HG03159 (cell line): ENCODE data around the gene COQ7.

Experiments used
- ATAC-seq: cut with Tn5 transposase; IDR thresholded peaks from one replicate; pipeline ENCODE4 v1.9.1; 2021; ENCODE audit warnings: mild to moderate bottlenecking, moderate library complexity; ENCODE audit not compliant: unreplicated experiment

Gene COQ7

DNA sequence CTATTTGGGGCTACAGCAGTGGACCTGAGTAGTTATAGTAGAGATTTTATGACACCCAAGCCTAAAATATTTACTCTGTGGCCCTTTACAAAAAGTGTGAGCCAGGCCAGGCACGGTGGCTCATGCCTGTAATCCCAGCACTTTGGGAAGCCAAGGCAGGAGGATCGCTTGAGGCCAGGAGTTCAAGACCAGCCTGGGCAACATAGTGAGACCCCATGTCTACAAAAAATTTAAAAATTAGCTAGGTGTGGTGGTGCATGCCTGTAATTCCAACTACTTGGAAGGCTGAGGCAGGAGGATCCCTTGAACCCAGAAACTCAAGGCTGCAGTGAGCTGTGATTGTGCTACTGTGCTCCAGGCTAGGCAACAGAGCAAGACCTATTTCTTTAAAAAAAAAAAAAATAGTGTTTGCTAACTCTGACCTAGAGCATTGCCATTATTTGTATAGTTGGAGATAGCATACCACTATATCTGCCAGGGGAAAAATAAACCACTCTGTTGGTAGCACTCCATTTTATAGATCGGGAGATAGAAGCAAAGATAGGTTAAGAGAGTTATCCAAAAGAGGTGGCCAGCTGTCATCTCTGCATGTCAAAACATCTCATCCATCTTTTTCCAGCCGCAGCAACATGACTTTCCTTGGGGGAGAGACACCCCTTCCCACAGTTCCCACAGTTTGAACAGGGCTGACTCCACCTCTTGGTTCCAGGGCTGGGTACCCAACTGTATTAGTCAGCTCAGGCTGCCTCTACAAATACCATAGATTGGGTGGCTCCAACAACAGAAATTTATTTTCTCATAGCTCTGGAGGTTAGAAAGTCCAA, 43.3 kb downstream of the COQ7 start:
- ATAC-seq, result no peak

DNA sequence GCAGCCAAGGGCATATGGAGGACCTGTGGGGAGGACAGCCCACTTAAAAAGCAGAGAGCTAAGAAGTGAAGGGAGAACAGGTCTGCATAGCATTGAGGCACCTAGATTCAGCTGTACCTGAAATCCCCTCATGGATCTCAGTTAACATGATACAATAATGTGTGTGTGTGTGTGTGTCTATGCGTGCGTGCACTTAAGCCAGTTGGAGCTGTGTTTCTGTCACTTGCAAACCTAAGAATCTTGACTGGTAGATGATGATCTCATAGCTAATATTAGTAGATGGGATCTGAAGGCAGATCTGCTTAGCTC, 44.6 kb downstream of the COQ7 start:
- ATAC-seq, result no peak

GRCh38 chr16:19113577-19114358, 46.4 kb downstream of the COQ7 start, which contains the start of gene ITPRIPL2:
ITPRIPL2 (plus strand) TSS chr16:19113964; CDS start chr16:19114462, 498 bp downstream.
- ATAC-seq, result no peak

DNA sequence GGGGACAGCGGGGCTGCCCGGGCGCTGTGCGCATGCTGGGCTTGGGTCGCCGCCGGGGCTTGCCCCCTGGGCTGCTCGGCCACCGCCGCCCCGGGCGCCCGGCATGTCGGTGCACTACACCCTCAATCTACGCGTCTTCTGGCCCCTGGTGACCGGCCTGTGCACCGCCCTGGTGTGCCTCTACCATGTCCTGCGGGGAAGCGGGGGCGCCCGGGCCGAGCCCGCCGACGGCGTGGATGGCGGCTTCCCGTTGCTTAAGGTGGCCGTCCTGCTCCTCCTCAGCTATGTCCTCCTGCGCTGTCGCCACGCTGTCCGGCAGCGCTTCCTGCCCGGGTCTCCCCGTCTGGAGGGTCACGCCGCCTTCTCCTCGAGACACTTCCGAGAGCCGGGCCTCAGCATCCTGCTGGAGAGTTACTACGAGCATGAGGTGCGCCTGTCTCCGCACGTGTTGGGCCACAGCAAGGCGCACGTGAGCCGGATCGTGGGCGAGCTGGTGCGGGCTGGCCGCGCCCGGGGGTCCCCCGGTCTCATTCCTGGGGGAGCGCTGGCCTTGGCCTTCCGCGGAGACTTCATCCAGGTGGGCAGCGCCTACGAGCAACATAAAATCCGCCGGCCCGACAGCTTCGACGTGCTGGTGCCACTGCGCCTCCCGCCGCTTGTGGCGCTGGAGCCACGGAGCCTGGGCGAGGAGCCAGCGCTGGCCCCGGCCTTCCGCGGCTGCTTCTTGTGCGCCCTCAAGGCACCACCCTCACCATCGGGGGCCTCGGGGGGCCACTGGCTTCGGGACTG, 47.1 kb downstream of the COQ7 start:
- no peak for ATAC-seq

GRCh38 chr16:19115148-19116021, 48.0 kb downstream of the COQ7 start:
- ATAC-seq, result no peak

DNA sequence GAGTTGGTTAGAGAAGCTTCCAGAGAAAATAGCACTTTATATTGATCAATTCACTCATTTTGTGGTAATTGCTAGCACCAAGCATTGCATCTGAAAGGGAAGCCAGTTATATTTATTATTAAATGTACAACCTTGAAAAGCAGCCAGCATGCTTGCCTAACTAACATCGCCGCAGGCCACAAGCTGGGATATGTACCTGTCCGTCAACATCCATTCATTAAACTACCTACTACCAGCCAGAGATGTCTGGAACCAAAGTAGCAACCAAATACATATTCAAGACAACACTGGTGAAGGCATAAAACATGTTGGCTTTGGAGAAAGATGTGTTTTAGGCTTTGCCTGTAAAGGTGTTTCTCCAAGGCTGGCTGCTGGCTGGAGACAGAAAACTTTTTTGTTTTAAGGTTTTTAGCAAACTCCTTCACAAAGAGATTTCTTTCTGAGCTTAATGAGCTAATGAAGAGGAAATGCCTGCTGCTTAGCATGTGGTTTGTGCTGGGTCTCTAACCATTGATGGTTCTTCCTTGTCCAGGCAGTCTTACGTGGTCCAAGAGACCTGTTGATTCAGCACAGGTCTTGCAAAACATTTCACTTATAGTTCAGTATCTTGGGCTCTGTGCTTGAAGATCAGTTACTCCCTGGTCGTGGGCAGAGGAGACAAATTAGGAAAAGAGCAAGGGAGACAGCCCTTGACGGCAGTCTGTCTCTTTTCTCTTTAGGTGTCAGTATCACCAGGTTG, 49.5 kb downstream of the COQ7 start:
- no peak for ATAC-seq

DNA sequence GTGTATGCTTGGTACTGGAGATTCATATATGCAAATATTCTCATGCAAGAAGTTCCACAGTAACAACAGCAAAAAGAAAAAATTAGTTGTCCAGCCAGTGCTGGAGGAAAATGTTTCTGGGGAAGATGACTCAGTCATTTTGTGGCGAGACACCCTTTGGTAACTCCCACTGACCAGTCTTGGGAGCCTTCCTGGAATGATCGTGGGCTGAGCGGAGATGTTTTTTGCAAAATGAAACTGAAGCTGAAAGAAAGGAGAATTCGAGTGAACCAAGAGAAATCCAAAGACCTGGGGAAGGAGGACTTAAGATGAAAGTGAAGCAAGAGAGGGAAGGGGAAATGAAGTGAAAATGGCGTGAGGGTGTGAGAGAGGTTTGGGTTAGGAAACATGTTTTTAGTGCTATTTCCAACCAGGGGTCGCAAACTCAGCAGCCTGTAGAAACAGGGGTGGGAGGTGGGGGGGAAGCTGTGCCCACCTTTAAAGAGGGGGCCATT, 51.6 kb downstream of the COQ7 start:
- no peak for ATAC-seq

DNA sequence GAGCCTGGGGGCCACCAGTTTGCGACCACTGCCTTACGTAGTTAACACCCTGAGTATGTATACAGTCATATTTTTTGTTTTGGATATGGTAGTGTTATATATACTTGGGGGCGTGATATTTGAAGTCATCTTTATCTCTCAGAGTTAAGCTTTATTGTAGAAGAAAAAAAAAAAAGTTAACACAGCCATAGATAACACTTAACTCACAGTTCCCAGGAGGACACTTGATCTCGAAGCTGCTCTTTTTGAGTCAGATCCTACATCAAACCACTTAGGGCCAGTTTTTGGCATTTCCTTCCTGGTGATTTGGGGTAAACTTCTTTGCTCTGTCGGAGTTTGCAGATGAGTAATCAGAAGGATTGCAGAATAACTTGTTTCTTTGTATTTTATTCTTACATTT, 52.1 kb downstream of the COQ7 start:
- no peak for ATAC-seq

- no peak for ATAC-seq
Observed at GRCh38 chr16:19123535-19124178, 56.2 kb downstream of the COQ7 start.

DNA sequence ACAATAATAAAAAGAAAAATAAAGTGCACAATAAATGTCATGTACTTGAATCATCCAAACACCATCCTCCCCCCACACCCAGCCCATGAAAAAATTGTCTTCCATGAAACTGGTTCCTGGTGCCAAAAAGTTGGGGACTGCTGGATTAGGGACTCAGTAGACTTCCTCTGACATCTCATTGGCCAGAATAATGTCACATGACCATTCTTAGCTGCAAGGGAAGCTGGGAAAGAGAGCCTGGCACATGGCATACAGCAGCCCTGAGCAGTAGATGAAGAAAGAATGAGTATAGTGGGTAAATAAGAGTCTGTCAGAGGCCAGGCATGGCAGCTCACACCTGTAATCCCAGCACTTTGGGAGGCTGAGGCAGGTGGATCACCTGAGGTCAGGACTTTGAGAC, 58.9 kb downstream of the COQ7 start:
- ATAC-seq, result no peak

DNA sequence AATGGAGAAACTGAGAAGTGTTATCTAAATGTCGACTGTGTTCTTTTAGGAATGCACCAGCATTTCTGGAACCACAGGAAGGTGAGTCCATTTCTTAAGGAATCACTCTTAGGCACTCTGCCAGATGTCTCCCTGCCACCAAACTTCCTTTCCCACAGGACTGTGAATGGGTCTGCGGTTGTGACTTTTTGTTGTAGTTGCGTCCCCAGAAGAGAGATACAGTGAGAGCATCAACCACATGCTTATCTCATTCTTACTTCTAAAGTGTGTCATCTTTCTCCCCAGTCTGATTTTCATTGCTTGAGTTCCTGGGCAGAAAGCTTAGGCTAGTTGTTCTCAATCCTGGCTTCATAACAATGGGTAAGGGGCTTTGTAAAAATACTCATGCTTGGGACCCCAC, 59.8 kb downstream of the COQ7 start:
- ATAC-seq, result peak; percentile 26

DNA sequence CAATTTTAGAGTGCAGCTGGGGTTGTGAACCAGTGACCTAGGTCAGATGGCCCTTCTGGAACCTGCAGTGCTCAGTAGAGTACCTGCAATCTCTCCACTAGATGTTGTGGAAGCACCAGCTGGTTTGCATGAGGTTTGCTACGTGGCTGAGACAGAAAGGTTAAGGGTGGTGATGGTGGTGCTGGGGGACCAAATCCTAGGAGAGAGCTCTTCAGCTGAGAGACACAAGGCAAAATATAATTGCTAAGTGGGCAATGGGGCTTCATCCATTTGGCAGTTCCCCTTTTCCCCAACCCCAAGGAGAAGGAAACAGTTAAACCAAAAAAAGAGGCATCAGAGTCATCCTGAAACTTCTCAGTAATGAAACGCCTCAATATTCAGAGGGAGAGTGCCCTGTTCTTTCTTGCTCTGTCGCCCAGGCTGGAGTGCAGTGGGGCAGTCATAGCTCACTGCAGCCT, 60.3 kb downstream of the COQ7 start:
- ATAC-seq, result peak; percentile 60

DNA sequence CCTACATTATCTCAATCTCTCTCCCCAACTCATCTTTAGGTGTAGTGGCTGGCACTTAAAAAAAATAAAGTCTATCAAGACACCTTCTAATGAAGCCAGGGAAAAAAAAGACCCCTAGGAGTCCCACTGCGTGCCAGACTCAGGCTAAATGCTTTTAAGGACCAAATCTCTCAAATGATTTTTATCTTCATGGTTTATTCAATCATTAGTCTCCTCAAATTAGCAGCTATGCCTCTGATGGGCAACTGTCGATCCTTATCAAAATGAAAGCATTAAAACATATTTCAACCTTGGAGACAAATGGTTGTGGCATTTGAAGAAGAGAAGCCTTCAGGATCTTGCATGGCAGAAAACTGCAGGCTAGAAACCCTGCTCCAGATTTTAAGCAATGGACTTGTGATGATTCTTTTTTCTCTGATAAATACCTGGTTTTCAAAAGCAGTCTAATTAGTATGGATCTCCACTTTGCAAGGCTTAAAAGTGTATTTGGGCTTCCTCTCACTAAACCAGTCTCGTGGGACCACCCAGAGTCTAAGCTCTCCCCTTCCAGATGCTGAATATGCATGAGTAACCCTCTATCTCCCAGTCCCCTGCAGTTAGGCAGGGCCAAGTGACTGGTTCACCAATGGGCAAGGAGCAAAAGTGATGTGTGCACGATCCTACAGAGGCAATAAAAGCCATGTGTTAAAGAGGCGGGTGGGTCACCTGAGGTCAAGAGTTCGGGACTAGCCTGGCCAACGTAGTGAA, 61.2 kb downstream of the COQ7 start:
- ATAC-seq, result no peak
